Esophagus squamous epithelium (tissue), 4 donors: Measurements from ENCODE around the gene ST8SIA6.

ENCODE experiments used
- POLR2A ChIP-seq, 4 donors: fragments of 450-650 bp; IDR thresholded peaks; one replicate each; pipeline ENCODE4 v1.6.1; 2017; ENCODE audit warnings: antibody characterized with exemption in 4 of 4, mild to moderate bottlenecking in 4 of 4, moderate library complexity in 3 of 4
- TF ChIP-seq, protein P1 (sequence below), 6 experiments: fragments of 450-650 bp in 4 of 6; fragments of 200-600 bp in 2 of 6; sonication (generic) in 2 of 6; IDR thresholded peaks; one replicate each; pipeline ENCODE4 v1.5.1; 2016 to 2019; ENCODE audit warnings: antibody characterized with exemption in 6 of 6, mild to moderate bottlenecking in 4 of 6, moderate library complexity in 4 of 6

- TF ChIP-seq, protein P1, sequence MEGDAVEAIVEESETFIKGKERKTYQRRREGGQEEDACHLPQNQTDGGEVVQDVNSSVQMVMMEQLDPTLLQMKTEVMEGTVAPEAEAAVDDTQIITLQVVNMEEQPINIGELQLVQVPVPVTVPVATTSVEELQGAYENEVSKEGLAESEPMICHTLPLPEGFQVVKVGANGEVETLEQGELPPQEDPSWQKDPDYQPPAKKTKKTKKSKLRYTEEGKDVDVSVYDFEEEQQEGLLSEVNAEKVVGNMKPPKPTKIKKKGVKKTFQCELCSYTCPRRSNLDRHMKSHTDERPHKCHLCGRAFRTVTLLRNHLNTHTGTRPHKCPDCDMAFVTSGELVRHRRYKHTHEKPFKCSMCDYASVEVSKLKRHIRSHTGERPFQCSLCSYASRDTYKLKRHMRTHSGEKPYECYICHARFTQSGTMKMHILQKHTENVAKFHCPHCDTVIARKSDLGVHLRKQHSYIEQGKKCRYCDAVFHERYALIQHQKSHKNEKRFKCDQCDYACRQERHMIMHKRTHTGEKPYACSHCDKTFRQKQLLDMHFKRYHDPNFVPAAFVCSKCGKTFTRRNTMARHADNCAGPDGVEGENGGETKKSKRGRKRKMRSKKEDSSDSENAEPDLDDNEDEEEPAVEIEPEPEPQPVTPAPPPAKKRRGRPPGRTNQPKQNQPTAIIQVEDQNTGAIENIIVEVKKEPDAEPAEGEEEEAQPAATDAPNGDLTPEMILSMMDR (IDR thresholded peaks at IDR 0.05), result no peak
- TF ChIP-seq POLR2A (IDR thresholded peaks at IDR 0.05), result no peak
Measured at GRCh38 chr10:17356820-17357219, 97.6 kb downstream of the ST8SIA6 start.
